ENCODE results near the gene BRF1. TPM values are rescaled to one million over a fixed set of nuclear protein-coding genes. Genes with fewer than 3 reads are reported as not detected.

BRF1 gene
- total RNA-seq, 1 experiment from 2014 or later = 41.2 TPM

DNA sequence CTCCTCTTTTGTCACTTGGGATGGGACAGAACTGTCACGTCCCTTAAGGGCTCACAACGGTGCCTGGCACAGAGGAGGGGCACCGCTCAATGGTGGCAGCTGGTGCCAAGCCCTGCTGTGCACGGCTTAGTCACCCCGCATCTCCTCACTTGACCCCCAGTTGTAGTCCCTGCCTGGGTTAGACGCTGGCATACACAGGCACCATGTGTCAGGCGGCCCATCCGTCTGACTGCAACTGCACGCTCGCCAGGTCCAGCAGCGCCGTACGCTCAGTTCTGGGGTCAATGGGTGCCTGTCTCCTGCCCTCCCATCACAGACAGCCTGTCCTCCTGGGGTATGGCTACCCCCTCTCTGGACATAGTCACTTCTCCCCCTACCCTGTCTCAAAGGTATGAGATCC is 12.2 kb upstream of the BRF1 start:
- intact Hi-C loops (cut with micrococcal nuclease) = no loop called here
- POLR2A ChIA-PET = no interaction called here
- no peak for DNase-seq (ENCODE audit: low read depth, low spot score)
- RAD21 ChIA-PET (ENCODE audit: low non-redundant PET in 1 of 2, low total read pairs in 2 of 2, uncharacterized antibody in 2 of 2, unreplicated experiment in 2 of 2) = no interaction called here
- H3K9me2 ChIP-seq (ENCODE audit: insufficient read depth) = no peaks in the 10 kb centered on the region
- no peaks in the 10 kb centered on the region for H4K20me1 ChIP-seq (ENCODE audit: insufficient read depth)
- H2AFZ ChIP-seq (ENCODE audit: low read depth, low read length, poor library complexity, severe bottlenecking) = no peak overlapping the region
- H3K9me3 ChIP-seq (ENCODE audit: control insufficient read depth in 1 of 2, insufficient read depth in 1 of 2, low read depth in 1 of 2, low read length in 2 of 2) = no peaks in the 10 kb centered on the region
- no TSS peak for BruUV-seq (replicated peaks)
- H3K79me2 ChIP-seq (ENCODE audit: insufficient read depth, low read length) = peaks cover 29% of the 10 kb centered on the region
- H3K36me3 ChIP-seq (ENCODE audit: control insufficient read depth in 1 of 2, insufficient read depth in 2 of 2, low read length in 2 of 2) = no peaks in the 10 kb centered on the region
- TF ChIP-seq MAX (IDR thresholded peaks at IDR 0.05) (no peak), TCF7L2 (IDR thresholded peaks at IDR 0.05; ENCODE audit: borderline replicate concordance, extremely low read depth, insufficient read depth, insufficient read length) (no peak), FOSL1 (IDR thresholded peaks at IDR 0.05; ENCODE audit: low read depth) (no peak), ELF1 (IDR thresholded peaks at IDR 0.05; ENCODE audit: borderline replicate concordance, low read depth) (no peak), YY1 (IDR thresholded peaks at IDR 0.05; ENCODE audit: extremely low read depth, insufficient replicate concordance, low read depth, low read length) (no peak), ZBTB33 (IDR thresholded peaks at IDR 0.05; ENCODE audit: extremely low read depth, insufficient replicate concordance, low read length) (no peak)
- H3K9ac ChIP-seq (ENCODE audit: low read length) = no peak overlapping the region
- CTCF ChIA-PET = no interaction called here
- ATAC-seq = no peak
- no peaks in the 10 kb centered on the region for H3K27me3 ChIP-seq (ENCODE audit: insufficient read depth, low read length)
- no peak overlapping the region for H3K4me2 ChIP-seq (ENCODE audit: low read length)
- H3K4me3 ChIP-seq (replicated peaks in 1 of 2; ENCODE audit: low read depth in 1 of 2, low read length in 2 of 2) = no peak overlapping the region
- H3K27ac ChIP-seq (ENCODE audit: low read depth, low read length) = no peak overlapping the region
- peaks cover 8 to 17% of the 10 kb centered on the region in 2 experiments; a peak in 3 of 4 replicates for H3K4me1 ChIP-seq (ENCODE audit: control insufficient read depth in 1 of 2, insufficient read depth in 2 of 2, low read length in 2 of 2)

- intact Hi-C loops (cut with micrococcal nuclease) = no loop called here
Observed at GRCh38 chr14:105311838-105312237, 11.0 kb upstream of the BRF1 start.

More at GRCh38 chr14:105311838-105312237, 11.0 kb upstream of the BRF1 start:
- Histone ChIP-seq H3K9me2 (ENCODE audit: insufficient read depth) (no peaks in the 10 kb centered on the region), H3K9ac (ENCODE audit: low read length) (no peak overlapping the region), H3K27ac (ENCODE audit: low read depth, low read length) (no peak overlapping the region), H3K4me3 (replicated peaks in 1 of 2; ENCODE audit: low read depth in 1 of 2, low read length in 2 of 2) (no peak overlapping the region), H4K20me1 (ENCODE audit: insufficient read depth) (no peaks in the 10 kb centered on the region), H3K36me3 (ENCODE audit: control insufficient read depth in 1 of 2, insufficient read depth in 2 of 2, low read length in 2 of 2) (no peaks in the 10 kb centered on the region), H3K79me2 (ENCODE audit: insufficient read depth, low read length) (peaks cover 17% of the 10 kb centered on the region; the same call in 1 of the 2 replicates), H3K4me1 (ENCODE audit: control insufficient read depth in 1 of 2, insufficient read depth in 2 of 2, low read length in 2 of 2) (peaks cover 8 to 17% of the 10 kb centered on the region in 2 experiments; a peak in 3 of 4 replicates), H3K4me2 (ENCODE audit: low read length) (no peak overlapping the region), H2AFZ (ENCODE audit: low read depth, low read length, poor library complexity, severe bottlenecking) (no peak overlapping the region), H3K9me3 (ENCODE audit: control insufficient read depth in 1 of 2, insufficient read depth in 1 of 2, low read depth in 1 of 2, low read length in 2 of 2) (no peaks in the 10 kb centered on the region), H3K27me3 (ENCODE audit: insufficient read depth, low read length) (no peaks in the 10 kb centered on the region)
- BruUV-seq (replicated peaks) = no TSS peak
- ChIA-PET CTCF (no interaction called here), POLR2A (no interaction called here), RAD21 (ENCODE audit: low non-redundant PET in 1 of 2, low total read pairs in 2 of 2, uncharacterized antibody in 2 of 2, unreplicated experiment in 2 of 2) (no interaction called here)
- TF ChIP-seq ZBTB33 (IDR thresholded peaks at IDR 0.05; ENCODE audit: extremely low read depth, insufficient replicate concordance, low read length) (no peak), MAX (IDR thresholded peaks at IDR 0.05) (no peak), ELF1 (IDR thresholded peaks at IDR 0.05; ENCODE audit: borderline replicate concordance, low read depth) (no peak), ATF3 (IDR thresholded peaks at IDR 0.05) (no peak), CEBPB (IDR thresholded peaks at IDR 0.05; ENCODE audit: low read depth) (no peak), SIN3A (IDR thresholded peaks at IDR 0.05; ENCODE audit: low read depth) (no peak)
- ATAC-seq (no peak), DNase-seq (ENCODE audit: low read depth, low spot score) (no peak)

Data from HCT116 (cell line).